Small intestine (tissue), 7 donors: ENCODE data around the gene IGFBP5. TPM values are rescaled to one million over a fixed set of nuclear protein-coding genes. Genes with fewer than 3 reads are reported as not detected.
A peak's percentile ranks its signal among the peaks of the same experiment; 100 is the strongest.

Experiments
- DNase-seq, 2 donors: peaks; one replicate each; pipeline versions ENCODE4 v3.0.0 to v3.0.0-alpha.2; 2013
- FAIRE-seq: peaks from 2 replicates; lab custom pipeline; 2012; peaks lifted over from hg19 to GRCh38; lab: Jason Lieb, UNC
- H3K27ac ChIP-seq, 3 donors: one replicate each; pipeline ENCODE4 v1.5.1; 2013; ENCODE audit warnings: low read length in 2 of 3, mild to moderate bottlenecking in 2 of 3, control low read depth in 1 of 3, inconsistent platforms in 1 of 3, low read depth in 1 of 3, moderate library complexity in 1 of 3
- H3K27me3 ChIP-seq, 3 donors: one replicate each; pipeline ENCODE4 v1.6.1; 2013; ENCODE audit warnings: low read length in 3 of 3, inconsistent platforms in 1 of 3; ENCODE audit not compliant: control insufficient read depth in 3 of 3, insufficient read depth in 3 of 3
- H3K36me3 ChIP-seq, 3 donors: one replicate each; pipeline ENCODE4 v1.6.1; 2013; ENCODE audit warnings: low read length in 3 of 3, inconsistent platforms in 1 of 3, low read depth in 1 of 3, mild to moderate bottlenecking in 1 of 3, moderate library complexity in 1 of 3; ENCODE audit not compliant: control insufficient read depth in 3 of 3, insufficient read depth in 2 of 3
- H3K4me1 ChIP-seq, 3 donors: one replicate each; pipeline ENCODE4 v1.6.1; 2013; ENCODE audit warnings: low read length in 2 of 3, inconsistent platforms in 1 of 3, low read depth in 1 of 3, mild to moderate bottlenecking in 1 of 3, moderate library complexity in 1 of 3; ENCODE audit not compliant: control insufficient read depth in 3 of 3, insufficient read depth in 2 of 3
- H3K4me3 ChIP-seq, 3 donors: one replicate each; pipeline ENCODE4 v1.5.1; 2013; ENCODE audit warnings: low read length in 3 of 3, control low read depth in 1 of 3, inconsistent platforms in 1 of 3, low read depth in 1 of 3, mild to moderate bottlenecking in 1 of 3, moderate library complexity in 1 of 3
- H3K9me3 ChIP-seq, 2 donors: one replicate each; pipeline ENCODE4 v1.6.1; 2013; ENCODE audit warnings: low read depth in 1 of 2, low read length in 1 of 2; ENCODE audit not compliant: control insufficient read depth in 2 of 2, insufficient read depth in 1 of 2
- WGBS, 3 donors: extraction: QIAGEN DNeasy Blood & Tissue Kit; methylation state at CpG; one replicate each; pipeline ENCODE4 v1.1.7; 2013; 5-methylcytosine and 5-hydroxymethylcytosine counted together
- polyA plus RNA-seq, 4 donors: library from polyadenylated mRNA; stranded (reverse) in 3 of 4; unstranded in 1 of 4; fragments of 200-250 nt in 3 of 4; fragments of 120-200 nt in 1 of 4; gene quantifications; one replicate each; pipeline versions ENCODE4 v1.2.1 to v1.2.3, GENCODE V29; 2013
- donor health status: healthy with polysubstance abuse.
- donor health status: control.
- donor health status: control.
- donor health status: Bipolar disorder and iron deficiency.
- donor health status: healthy.

Gene IGFBP5
- polyA plus RNA-seq, 4 donors: 1.3 to 107 (median 19.0) TPM

- peaks cover 2 to 21% (median 8%) of the 10 kb centered on the region in 3 donors for H3K27me3 ChIP-seq
- H3K27ac ChIP-seq: peak overlapping the region in 2 of 3 donors; percentile 74 to 99
- no peak for FAIRE-seq
- DNase-seq: peak; percentile 94 to 95
- WGBS, 3 donors: 10 to 43% (median 26%) methylated on average over 25 to 29 of the region's 29 CpGs
- H3K4me1 ChIP-seq: peaks cover 0 to 33% (median 5%) of the 10 kb centered on the region in 3 donors
- peak overlapping the region in 1 of 3 donors; percentile 89 for H3K4me3 ChIP-seq
- H3K9me3 ChIP-seq: no peaks in the 10 kb centered on the region
- H3K36me3 ChIP-seq: peaks cover 0 to 33% (median 0%) of the 10 kb centered on the region in 3 donors
Observed at GRCh38 chr2:216636551-216637450, 58.5 kb downstream of the IGFBP5 start.

- 52 to 61% (median 53%) methylated on average over 17 to 18 of the region's 18 CpGs for WGBS, 3 donors
- H3K4me3 ChIP-seq: peak overlapping the region in 1 of 3 donors; percentile 89
- no peak for FAIRE-seq
- H3K27ac ChIP-seq: peak overlapping the region in 2 of 3 donors; percentile 74 to 99
- H3K4me1 ChIP-seq: peaks cover 0 to 33% (median 5%) of the 10 kb centered on the region in 3 donors
- H3K27me3 ChIP-seq: peaks cover 2 to 21% (median 8%) of the 10 kb centered on the region in 3 donors
- peaks cover 0 to 31% (median 0%) of the 10 kb centered on the region in 3 donors for H3K36me3 ChIP-seq
- H3K9me3 ChIP-seq: no peaks in the 10 kb centered on the region
- peak in 1 of 2 donors; percentile 57 for DNase-seq
Observed at GRCh38 chr2:216635701-216636550, 59.4 kb downstream of the IGFBP5 start.

- WGBS, 3 donors: 21 to 24% (median 23%) methylated on average over 7 of the region's 7 CpGs
- no peaks in the 10 kb centered on the region for H3K9me3 ChIP-seq
- peak in 1 of 2 donors; percentile 9 for DNase-seq
- peak overlapping the region in 1 of 3 donors; percentile 99 for H3K27ac ChIP-seq
- peaks cover 0 to 33% (median 5%) of the 10 kb centered on the region in 3 donors for H3K4me1 ChIP-seq
- peaks cover 0 to 24% (median 0%) of the 10 kb centered on the region in 3 donors for H3K36me3 ChIP-seq
- peaks cover 2 to 21% (median 8%) of the 10 kb centered on the region in 3 donors for H3K27me3 ChIP-seq
- H3K4me3 ChIP-seq: peak overlapping the region in 1 of 3 donors; percentile 89
- no peak for FAIRE-seq
Observed at GRCh38 chr2:216635171-216635570, 60.2 kb downstream of the IGFBP5 start.

- Histone ChIP-seq H3K27me3 (peaks cover 2 to 21% (median 8%) of the 10 kb centered on the region in 3 donors), H3K4me1 (peaks cover 0 to 33% (median 5%) of the 10 kb centered on the region in 3 donors), H3K9me3 (no peaks in the 10 kb centered on the region), H3K4me3 (peak overlapping the region in 2 of 3 donors; percentile 57 to 89), H3K36me3 (peaks cover 0 to 19% (median 0%) of the 10 kb centered on the region in 3 donors), H3K27ac (peak overlapping the region in 1 of 3 donors; percentile 99)
- peak; percentile 17 to 68 for DNase-seq
- no peak for FAIRE-seq
- 7 to 10% (median 10%) methylated on average over 23 of the region's 23 CpGs for WGBS, 3 donors
Observed at GRCh38 chr2:216634370-216635148, 60.8 kb downstream of the IGFBP5 start.

- Histone ChIP-seq H3K27me3 (peaks cover 2 to 21% (median 8%) of the 10 kb centered on the region in 3 donors), H3K27ac (peak overlapping the region in 2 of 3 donors; percentile 32 to 99), H3K36me3 (peaks cover 0 to 12% (median 0%) of the 10 kb centered on the region in 3 donors), H3K4me3 (peak overlapping the region; percentile 37 to 89 (median 57)), H3K4me1 (peaks cover 0 to 33% (median 5%) of the 10 kb centered on the region in 3 donors), H3K9me3 (no peaks in the 10 kb centered on the region)
- DNase-seq (peak; percentile 24 to 75), FAIRE-seq (no peak)
- 0 to 1% (median 1%) methylated on average over 35 to 71 of the region's 71 CpGs for WGBS, 3 donors
Observed at GRCh38 chr2:216633616-216634369, 61.6 kb downstream of the IGFBP5 start.

GRCh38 chr2:216632952-216633615 lies 62.3 kb downstream of the IGFBP5 start, which contains the start of gene IGFBP2:
Gene IGFBP2, plus strand, starts transcription at chr2:216633420. Its CDS starts 104 bp downstream, at chr2:216633524.
- Histone ChIP-seq H3K4me1 (peaks cover 0 to 28% (median 5%) of the 10 kb centered on the region in 3 donors), H3K27me3 (peaks cover 2 to 21% (median 8%) of the 10 kb centered on the region in 3 donors), H3K4me3 (peak within 1 kb of the TSS; percentile 37 to 89 (median 57)), H3K9me3 (no peaks in the 10 kb centered on the region), H3K36me3 (peaks cover 0 to 6% (median 0%) of the 10 kb centered on the region in 3 donors), H3K27ac (peak within 1 kb of the TSS in 2 of 3 donors; percentile 32 to 99)
- DNase-seq (peak; percentile 33 to 82), FAIRE-seq (no peak)
- WGBS, 3 donors: 1% methylated on average over 35 to 70 of the region's 70 CpGs
